Hepatocyte (in vitro differentiated cells): ENCODE measurements around the gene RFNG. TPM values are rescaled to one million over a fixed set of nuclear protein-coding genes. Genes with fewer than 3 reads are reported as not detected.

Experiments
- DNase-seq: peaks from one replicate; pipeline ENCODE4 v3.0.0-alpha.2; 2016; ENCODE audit warnings: low spot score
- H2AFZ ChIP-seq: fragments of 200-600 bp; sonication (generic); 2 replicates; pipeline ENCODE4 v1.6.0; 2016; ENCODE audit warnings: antibody characterized with exemption, mild to moderate bottlenecking
- H3K27ac ChIP-seq: fragments of 200-600 bp; sonication (generic); 2 replicates; pipeline ENCODE4 v1.5.1; 2016; ENCODE audit warnings: mild to moderate bottlenecking
- H3K27me3 ChIP-seq: fragments of 200-600 bp; sonication (generic); 2 replicates; pipeline ENCODE4 v1.6.1; 2016
- H3K36me3 ChIP-seq: fragments of 200-600 bp; sonication (generic); replicated peaks from 2 replicates; pipeline ENCODE4 v1.5.1; 2016; ENCODE audit warnings: low read depth; ENCODE audit not compliant: insufficient read depth
- H3K4me1 ChIP-seq: fragments of 200-600 bp; sonication (generic); 2 replicates; pipeline ENCODE4 v1.5.1; 2016; ENCODE audit warnings: mild to moderate bottlenecking, moderate library complexity; ENCODE audit not compliant: insufficient read depth
- H3K4me2 ChIP-seq: fragments of 200-600 bp; sonication (generic); 2 replicates; pipeline ENCODE4 v1.6.0; 2016
- H3K4me3 ChIP-seq: fragments of 200-600 bp; sonication (generic); 2 replicates; pipeline ENCODE4 v1.5.1; 2016; ENCODE audit warnings: mild to moderate bottlenecking
- H3K79me2 ChIP-seq: fragments of 200-600 bp; sonication (generic); 2 replicates; pipeline ENCODE4 v1.6.0; 2017; ENCODE audit warnings: mild to moderate bottlenecking
- H3K9me2 ChIP-seq: fragments of 200-600 bp; sonication (generic); replicated peaks from 2 replicates; pipeline ENCODE4 v1.6.0; 2017; ENCODE audit warnings: mild to moderate bottlenecking; ENCODE audit not compliant: insufficient read depth
- H3K9me3 ChIP-seq: fragments of 200-600 bp; sonication (generic); 2 replicates; pipeline ENCODE4 v1.5.1; 2016; ENCODE audit warnings: low read depth, mild to moderate bottlenecking
- H4K20me1 ChIP-seq: fragments of 200-600 bp; sonication (generic); 2 replicates; pipeline ENCODE4 v1.6.0; 2016; ENCODE audit warnings: mild to moderate bottlenecking; ENCODE audit not compliant: insufficient read depth, poor library complexity, severe bottlenecking
- EZH2 ChIP-seq: fragments of 200-600 bp; sonication (generic); IDR thresholded peaks from 2 replicates; pipeline ENCODE4 v1.6.1; 2016; ENCODE audit warnings: antibody characterized with exemption, mild to moderate bottlenecking, borderline replicate concordance
- EZH2phosphoT487 ChIP-seq: fragments of 200-600 bp; sonication (generic); IDR thresholded peaks from one replicate; pipeline ENCODE4 v1.6.1; 2018; ENCODE audit warnings: antibody characterized with exemption, mild to moderate bottlenecking, low read depth, moderate library complexity; ENCODE audit not compliant: unreplicated experiment, severe bottlenecking
- WGBS: methylation state at CpG from one replicate; pipeline ENCODE4 v1.1.6; 2016; ENCODE audit warnings: low lambda C conversion rate; ENCODE audit errors: missing lambda C conversion rate; 5-methylcytosine and 5-hydroxymethylcytosine counted together
- polyA plus RNA-seq: library from polyadenylated mRNA; unstranded; fragments of >200 nt; fragmentation: Nextera tagmentation; extraction: Ambion mirVana; gene quantifications from 2 replicates; pipeline ENCODE4 v1.2.1, GENCODE V29; 2016
- total RNA-seq: library from RNA; depleted of rRNA; stranded (reverse); fragments of >200 nt; gene quantifications from 2 replicates; pipeline ENCODE4 v1.2.3, GENCODE V29; 2014
- TF ChIP-seq, protein P1 (sequence below): fragments of 200-600 bp; sonication (generic); IDR thresholded peaks from 2 replicates; pipeline ENCODE4 v1.5.1; 2016; ENCODE audit warnings: antibody characterized with exemption, mild to moderate bottlenecking; ENCODE audit not compliant: poor library complexity

The RFNG gene
- total and polyA plus RNA-seq, 2 experiments from 2014 or later, result 43.2 to 109 TPM

DNA sequence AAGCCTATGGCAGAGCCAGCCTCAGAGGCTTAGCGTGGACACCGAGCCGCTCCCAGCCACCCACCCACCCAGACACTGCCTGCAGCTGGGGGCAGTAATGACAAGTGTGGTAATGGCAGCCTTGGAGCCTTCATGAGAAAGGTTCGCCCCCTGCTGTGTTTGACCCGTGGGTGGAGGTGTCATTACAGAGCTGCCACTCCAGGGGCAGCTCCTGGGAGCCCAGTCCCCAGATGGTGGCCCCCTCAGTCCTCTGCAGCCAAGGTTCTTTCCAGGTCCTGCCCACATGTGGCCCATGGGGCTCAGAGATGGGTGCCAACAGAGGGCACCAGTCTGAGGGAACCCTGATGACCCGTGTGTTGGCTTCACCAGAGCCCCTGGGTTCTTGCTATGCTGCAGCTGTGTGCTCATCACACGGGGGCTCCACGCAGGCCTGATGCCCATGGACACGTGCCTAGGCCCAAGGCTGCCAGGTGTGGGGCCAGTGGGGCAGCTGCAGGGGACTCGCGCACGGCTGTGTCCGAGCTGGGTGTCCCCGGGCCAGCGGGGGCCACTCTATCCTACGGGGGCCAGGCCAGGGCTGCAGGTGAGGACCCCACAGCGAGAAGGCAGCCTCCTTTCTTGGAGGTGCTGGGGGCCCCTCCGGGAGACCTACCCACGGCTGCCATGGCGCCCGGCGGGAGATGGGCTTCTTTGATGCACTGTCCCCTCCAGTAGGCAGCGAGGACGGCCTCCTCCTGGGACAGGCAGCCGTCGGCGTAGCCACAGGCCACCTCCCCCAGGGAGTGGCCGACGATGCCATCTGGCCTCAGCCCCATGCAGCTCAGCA lies 38.3 kb upstream of the RFNG start:
- no peak overlapping the region for H3K27ac ChIP-seq
- H3K79me2 ChIP-seq, result peaks cover 29% of the 10 kb centered on the region

DNA sequence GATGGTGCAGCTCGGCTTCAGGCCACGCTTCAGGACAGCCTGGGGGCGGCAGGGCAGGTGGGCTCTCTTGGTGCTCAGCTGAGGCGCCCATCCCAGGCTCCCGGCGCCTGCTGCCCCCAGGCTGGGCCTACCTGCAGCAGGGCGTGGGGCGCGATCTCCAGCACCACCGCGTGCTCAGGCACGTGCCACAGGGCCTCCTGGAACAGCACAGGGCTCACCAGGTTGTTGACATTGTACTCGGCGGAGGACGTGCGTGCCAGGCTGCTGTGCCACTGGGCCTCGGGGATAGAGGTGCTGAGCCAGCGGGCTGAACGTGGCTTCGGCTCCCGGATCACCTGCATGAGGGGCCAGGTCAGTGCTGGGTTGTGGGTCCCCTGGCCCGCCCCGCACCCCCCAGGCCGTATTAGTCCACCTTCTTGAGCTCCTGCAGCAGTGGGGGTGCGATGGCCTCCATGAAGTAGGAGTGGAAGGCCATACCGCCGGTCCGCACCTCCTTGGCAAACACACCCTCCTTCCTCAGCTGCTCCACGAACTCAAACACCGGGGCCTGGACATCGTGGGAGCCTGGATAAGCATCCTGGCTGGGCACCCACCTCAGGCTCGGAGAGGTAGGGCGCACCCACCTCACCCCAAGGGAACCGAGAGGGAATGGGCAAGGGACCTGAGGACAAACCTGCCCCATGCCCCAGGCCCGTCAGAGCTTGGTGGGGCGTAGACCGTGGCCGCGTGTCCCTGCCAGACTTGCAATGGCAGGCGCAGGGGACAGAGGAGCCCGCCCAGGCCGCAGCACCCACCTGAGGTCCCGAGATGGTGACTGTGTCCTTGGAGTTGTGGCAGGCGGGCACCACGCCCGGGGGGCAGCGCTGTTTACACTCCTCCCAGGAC lies 37.5 kb upstream of the RFNG start:
- H3K36me3 ChIP-seq, result no peaks in the 10 kb centered on the region
- 98% methylated on average over 44 of the region's 47 CpGs for WGBS
- TF ChIP-seq EZH2phosphoT487 (no peak), EZH2 (no peak)
- TF ChIP-seq, protein P1, sequence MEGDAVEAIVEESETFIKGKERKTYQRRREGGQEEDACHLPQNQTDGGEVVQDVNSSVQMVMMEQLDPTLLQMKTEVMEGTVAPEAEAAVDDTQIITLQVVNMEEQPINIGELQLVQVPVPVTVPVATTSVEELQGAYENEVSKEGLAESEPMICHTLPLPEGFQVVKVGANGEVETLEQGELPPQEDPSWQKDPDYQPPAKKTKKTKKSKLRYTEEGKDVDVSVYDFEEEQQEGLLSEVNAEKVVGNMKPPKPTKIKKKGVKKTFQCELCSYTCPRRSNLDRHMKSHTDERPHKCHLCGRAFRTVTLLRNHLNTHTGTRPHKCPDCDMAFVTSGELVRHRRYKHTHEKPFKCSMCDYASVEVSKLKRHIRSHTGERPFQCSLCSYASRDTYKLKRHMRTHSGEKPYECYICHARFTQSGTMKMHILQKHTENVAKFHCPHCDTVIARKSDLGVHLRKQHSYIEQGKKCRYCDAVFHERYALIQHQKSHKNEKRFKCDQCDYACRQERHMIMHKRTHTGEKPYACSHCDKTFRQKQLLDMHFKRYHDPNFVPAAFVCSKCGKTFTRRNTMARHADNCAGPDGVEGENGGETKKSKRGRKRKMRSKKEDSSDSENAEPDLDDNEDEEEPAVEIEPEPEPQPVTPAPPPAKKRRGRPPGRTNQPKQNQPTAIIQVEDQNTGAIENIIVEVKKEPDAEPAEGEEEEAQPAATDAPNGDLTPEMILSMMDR, result no peak
- H3K9me3 ChIP-seq, result no peaks in the 10 kb centered on the region
- H3K4me1 ChIP-seq, result no peaks in the 10 kb centered on the region
- H4K20me1 ChIP-seq, result peaks cover 42% of the 10 kb centered on the region
- H3K79me2 ChIP-seq, result peaks cover 21% of the 10 kb centered on the region
- H3K9me2 ChIP-seq, result no peaks in the 10 kb centered on the region
- H3K4me3 ChIP-seq, result no peak overlapping the region
- H3K27me3 ChIP-seq, result no peaks in the 10 kb centered on the region
- H2AFZ ChIP-seq, result no peak overlapping the region
- H3K4me2 ChIP-seq, result no peak overlapping the region
- DNase-seq, result no peak
- H3K27ac ChIP-seq, result no peak overlapping the region

More for the DNA sequence above, 38.3 kb upstream of the RFNG start:
- no peak overlapping the region for H3K4me3 ChIP-seq
- H2AFZ ChIP-seq, result no peak overlapping the region
- WGBS, result 97% methylated on average over 29 of the region's 29 CpGs
- no peaks in the 10 kb centered on the region for H3K4me1 ChIP-seq
- H3K9me2 ChIP-seq, result no peaks in the 10 kb centered on the region
- TF ChIP-seq EZH2, result no peak
- TF ChIP-seq, protein P1, result no peak
- no peak for TF ChIP-seq EZH2phosphoT487
- H3K4me2 ChIP-seq, result no peak overlapping the region
- no peaks in the 10 kb centered on the region for H3K9me3 ChIP-seq
- no peak for DNase-seq
- no peaks in the 10 kb centered on the region for H3K36me3 ChIP-seq
- H3K27me3 ChIP-seq, result no peaks in the 10 kb centered on the region
- peaks cover 51% of the 10 kb centered on the region for H4K20me1 ChIP-seq

DNA sequence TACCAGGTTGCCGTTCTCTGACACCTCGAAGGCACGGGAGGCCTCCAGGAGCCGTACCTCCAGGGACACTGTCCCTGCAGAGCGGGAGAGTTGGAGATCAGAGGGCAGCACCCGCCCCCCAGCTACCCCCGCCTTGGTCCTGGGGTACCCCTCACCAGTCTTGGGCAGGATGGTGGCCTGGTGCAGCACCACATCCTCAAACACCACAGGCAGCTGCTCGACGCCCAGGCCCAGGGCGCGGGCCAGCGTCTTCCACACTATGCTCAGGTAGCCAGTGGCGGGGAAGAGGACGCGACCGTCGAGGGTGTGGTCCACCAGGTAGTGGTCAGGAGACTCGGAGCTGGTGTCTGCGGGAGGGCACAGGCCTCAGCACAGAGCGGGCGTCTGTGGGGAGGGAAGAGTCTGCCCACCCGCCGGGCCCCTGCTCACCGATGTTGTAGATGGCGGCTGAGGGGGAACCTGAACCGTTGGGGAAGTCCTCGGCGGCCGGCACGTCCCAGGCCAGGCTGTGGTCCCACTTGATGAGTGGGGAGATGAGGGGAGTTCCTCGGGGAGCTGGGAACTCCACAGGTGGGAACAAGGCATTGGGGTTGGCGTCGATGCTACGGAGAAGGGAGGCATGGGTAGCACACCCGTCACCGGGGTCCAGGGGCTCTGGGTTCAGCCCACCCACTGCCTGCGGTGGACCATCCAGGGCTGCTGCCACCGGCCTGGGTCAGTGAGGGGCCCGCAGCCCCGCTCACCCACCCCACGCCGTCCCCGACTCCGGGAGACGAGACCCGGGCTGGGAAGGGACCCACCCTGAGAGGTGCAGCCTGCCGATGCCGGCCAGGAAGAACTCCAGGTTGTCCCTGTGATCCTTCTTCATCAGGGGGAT lies 36.6 kb upstream of the RFNG start:
- no peak for DNase-seq
- peaks cover 14% of the 10 kb centered on the region for H3K79me2 ChIP-seq
- TF ChIP-seq, protein P1, result no peak
- TF ChIP-seq EZH2phosphoT487, result no peak
- TF ChIP-seq EZH2, result no peak
- H3K27ac ChIP-seq, result no peak overlapping the region
- no peaks in the 10 kb centered on the region for H3K9me2 ChIP-seq
- H3K4me1 ChIP-seq, result no peaks in the 10 kb centered on the region
- H3K4me3 ChIP-seq, result no peak overlapping the region
- H3K27me3 ChIP-seq, result no peaks in the 10 kb centered on the region
- peaks cover 34% of the 10 kb centered on the region for H4K20me1 ChIP-seq
- H3K36me3 ChIP-seq, result no peaks in the 10 kb centered on the region
- no peak overlapping the region for H2AFZ ChIP-seq
- H3K4me2 ChIP-seq, result no peak overlapping the region
- no peaks in the 10 kb centered on the region for H3K9me3 ChIP-seq
- WGBS, result 96% methylated on average over 35 of the region's 48 CpGs
